NCI-H2081 (cell line): Measurements from ENCODE around the gene MAPRE2.

Experiments
- DNase-seq, 2 experiments: peaks; one replicate each; lab custom pipeline; 2025; lab: John Stamatoyannopoulos, UW

MAPRE2 gene

DNA sequence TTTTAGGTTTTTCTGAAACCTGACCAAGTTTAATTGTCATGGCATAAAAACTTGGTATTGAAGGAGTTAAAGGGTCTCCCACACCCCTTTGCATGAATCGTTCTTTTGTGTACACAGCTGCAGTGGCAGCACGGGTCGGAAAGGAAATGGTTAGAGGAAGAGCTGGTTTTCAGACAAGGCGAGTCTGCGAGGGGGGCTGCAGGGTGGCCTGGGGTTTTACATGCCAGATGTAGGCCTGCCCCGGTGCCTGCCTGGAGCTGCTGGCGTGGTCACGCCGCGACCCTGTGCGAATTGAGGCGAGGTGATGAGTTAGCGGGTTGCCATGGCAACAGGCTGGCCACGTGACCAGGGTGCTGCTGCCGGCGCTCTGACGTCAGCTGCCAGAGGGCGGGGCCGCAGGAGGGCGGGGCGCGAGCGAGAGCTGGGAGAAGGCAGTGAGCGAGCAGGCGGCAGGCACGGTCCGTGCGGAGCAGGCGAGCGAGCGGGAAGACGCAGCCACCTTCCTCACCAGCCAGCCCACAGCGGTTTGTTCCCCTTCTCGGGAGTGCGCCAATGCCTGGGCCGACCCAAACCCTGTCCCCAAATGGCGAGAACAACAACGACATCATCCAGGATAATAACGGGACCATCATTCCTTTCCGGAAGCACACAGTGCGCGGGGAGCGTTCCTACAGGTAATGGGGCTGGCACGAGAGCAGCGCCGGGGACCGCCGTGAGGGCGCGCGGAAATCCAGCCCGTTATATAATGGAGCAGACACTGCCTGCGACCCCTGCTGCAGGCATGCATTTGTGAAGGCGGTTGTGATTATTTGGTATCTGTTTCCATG is at the start of gene MAPRE2:
TSS of gene MAPRE2 (plus strand) at position 426 of the 827 bp plus-strand sequence. CDS start at position 553, 127 bp downstream.
- DNase-seq: peak; percentile 98

DNA sequence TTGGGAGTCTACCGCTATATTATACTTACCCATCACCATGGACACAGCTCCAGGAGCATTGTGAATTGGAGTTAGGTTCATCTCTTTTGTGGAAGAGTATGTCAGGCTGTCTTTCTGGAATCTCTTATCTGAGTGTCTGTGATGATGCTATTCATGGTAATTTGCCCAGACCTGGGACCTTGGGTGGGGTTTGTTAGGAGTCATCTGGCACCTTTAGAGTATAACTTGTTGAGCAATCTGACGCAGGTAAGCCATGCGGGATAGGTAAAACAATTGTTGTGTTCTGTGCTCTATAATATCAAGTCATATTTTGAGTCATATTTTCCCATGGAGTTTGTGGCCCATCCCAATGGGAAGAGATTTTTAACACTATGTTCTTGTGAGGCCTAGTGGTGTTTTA is 49.7 kb upstream of the MAPRE2 start:
- DNase-seq: no peak

DNA sequence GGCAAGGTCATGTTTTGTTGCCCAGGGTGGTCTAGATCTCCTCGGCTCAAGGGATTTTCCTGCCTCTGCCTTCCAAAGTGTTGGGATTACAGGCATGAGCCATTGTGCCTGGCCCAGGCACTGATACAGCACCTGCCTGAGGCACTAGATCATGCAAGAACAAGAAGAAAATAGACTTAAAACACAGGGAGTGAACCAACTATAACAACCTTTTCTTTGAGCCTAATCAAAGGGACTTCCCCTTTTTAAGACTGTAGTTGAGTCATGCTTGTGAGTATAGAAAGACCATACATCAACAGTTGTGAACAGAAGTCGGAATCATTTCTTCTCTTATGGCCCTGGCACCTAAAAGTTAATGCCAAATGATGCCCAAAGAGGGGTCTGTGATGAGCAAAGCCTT is 47.9 kb upstream of the MAPRE2 start:
- DNase-seq: no peak

DNA sequence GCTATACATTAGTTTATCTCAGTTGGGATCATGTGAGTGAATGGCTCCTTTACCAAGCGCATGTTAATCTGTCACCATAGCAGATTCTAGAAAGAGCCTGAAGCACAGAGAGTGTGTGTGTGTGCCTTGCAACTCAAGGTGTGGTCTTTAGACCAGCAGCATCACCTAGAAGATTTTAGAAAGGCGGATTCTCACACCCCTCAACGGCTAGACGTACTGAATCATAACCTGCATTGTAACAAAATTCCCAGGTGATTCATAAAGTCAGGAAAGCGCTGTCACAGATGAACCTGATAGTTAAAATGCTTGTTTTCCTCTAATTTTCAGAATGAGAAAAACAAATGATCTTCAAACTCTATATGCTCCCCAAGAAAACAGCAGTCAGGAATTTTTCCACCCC is 45.5 kb upstream of the MAPRE2 start:
- DNase-seq: no peak

DNA sequence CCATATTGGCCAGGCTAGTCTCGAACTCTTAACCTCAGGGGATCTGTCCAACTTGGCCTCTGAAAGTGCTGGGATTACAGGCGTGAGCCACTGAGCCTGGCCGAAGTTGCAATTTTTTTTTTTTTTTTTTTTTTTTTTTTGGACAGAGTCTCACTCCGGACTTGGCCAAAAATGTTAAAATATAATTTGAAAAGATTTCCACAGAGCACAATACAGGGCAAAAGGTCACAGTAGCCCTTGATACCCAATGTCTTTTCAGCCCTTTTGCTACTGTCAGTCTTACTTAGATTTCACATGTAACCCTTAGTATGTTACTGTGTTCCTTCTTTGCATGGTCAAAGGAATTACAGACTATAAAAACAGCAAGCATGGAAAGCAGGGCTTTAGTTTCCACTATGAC is 42.6 kb upstream of the MAPRE2 start:
- no peak for DNase-seq

DNA sequence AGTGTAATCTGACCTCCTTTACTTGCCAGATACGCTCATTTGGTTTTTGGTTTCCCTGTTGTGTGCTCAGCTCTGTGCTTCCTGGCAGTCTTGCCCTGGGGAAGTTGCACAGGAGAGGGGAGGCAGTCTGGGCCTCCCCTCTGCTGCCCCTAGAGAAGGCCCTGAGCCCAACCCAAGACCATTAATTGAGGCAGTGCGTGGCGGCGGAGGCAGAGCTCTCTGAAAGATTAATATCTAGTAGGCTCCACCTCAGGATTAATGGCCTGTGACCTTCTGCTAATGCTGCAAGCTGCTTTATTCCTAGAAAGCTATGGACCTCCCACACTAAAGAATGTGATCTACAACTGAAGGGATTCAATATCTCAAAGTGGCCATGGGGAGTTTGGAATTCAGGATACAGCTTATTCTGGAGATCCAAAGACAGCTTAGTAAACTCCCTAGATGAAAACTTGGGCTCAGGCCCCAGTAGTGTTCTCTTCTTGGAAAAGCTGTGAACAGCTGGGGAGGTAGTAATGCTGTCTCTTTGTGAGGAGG is 41.4 kb upstream of the MAPRE2 start:
- DNase-seq: no peak

DNA sequence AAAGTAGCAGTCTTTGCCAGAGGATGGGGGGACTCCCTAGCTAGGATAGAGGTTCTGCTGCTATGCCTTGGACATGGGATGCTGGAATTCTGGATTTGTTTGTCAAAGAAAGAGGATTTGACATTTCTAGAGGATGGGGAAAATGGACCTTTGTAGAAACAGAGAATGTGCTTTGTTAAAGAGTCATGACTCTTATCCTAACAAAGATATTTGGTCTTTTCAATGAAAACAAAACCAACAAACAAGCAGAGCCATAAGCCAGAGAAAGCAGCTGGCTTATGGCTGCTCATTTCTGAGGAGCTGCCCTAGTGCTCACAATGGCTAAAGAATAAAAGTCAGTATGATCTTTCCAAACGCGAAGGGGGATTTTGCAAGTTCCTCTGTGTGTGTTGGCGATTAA is 40.8 kb upstream of the MAPRE2 start:
- no peak for DNase-seq

DNA sequence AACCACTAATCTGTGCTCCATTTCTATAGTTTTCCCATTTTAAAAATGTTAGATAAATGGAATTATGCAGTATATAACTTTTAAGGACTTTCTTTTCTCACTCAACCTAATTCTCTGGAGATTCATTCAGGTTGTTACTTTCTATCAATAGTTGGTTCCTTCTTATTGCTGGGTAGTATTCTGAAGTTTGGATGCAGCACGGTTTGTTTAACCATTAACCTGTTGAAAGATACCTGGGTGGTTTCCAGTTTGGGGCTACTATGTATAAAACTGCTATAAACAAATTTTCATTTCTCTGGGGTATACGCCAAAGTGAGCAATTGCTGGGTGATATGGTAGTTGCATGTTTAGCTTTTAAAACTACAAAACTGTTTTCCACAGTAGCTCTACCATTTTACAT is 39.1 kb upstream of the MAPRE2 start:
- DNase-seq: no peak

DNA sequence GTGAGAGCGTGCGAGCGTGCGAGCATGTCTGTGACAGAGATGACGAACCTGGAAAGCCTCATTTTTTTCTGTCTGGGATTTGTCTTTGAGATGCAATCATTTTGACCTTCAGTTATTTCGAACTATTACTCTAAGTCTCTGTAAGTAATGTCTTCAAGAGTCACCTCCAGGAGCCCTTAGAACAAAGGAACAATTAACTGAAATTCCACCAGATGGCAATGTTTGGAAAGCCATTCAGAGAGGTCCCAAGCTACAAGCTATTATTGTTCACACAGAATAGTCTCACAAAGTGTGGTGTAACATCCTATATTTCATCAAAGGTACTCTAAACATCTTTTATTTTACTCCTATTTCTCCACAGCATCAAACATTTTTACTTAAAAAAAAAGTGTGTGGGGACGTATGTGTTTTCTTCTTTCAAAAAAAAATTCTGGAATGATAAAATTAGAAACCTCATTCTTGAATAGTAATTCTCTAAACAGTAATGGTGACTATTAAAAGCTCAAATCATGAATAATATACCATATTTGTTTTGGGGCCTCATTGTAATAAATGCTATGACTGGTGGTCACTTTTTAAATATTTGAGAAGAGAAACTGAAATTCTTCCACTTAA is 35.1 kb upstream of the MAPRE2 start:
- peak; percentile 35 to 60 for DNase-seq

DNA sequence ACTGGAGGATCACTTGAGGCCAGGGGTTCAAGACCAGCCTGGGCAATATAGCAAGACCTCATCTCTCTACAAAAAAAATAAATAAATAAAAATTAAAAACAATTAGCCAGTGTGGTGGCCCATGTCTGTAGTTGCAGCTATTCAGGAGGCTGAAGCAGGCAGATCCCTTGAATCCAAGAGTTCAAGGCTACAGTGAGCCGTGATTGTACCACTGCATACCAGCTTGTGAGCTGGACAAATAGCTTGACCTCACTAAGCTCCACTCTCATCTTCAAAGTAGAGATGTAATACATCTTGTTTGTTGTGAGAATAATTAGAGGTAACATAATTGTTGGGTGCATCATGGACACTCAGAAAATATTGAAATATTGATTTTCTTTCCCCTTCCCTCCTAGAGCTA is 31.1 kb upstream of the MAPRE2 start:
- no peak for DNase-seq

DNA sequence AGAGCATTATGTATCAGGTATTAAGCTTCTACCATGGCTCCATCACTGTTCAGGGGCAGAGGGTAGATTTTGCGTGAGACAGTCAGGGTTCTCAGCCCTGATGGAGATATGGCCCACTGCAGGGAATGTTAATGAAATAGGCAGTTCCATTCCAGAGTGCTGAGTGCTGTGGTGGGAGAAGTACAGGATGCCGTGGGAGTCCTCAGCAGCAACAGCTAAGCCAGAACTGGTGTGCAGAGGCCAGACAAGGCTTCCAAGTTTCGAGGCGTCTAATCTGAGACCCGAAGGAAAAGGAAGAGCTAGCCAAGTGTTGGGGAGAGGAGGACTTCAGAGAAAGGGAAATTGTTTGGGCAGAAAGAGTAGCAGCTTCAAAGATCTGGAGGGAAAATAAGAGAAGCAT is 30.2 kb upstream of the MAPRE2 start:
- no peak for DNase-seq

DNA sequence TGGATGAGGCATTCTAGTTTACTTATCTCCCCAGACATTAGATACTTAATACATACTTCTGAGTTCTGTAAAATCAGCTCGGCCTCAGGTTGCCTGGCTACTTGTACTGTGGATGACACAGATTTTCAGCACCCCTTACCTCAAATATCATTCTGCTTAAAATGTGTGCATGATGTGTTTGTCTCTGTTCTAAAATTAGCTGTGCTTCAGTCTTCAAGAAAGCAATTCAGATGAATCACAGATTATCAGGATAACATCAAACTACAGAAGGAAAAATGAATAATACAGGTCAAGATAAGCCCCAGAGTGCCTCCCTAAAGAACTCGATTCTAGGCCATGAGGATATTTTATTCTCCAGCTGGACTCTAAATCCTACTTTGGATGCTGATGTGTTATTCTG is 21.3 kb upstream of the MAPRE2 start:
- DNase-seq: no peak

DNA sequence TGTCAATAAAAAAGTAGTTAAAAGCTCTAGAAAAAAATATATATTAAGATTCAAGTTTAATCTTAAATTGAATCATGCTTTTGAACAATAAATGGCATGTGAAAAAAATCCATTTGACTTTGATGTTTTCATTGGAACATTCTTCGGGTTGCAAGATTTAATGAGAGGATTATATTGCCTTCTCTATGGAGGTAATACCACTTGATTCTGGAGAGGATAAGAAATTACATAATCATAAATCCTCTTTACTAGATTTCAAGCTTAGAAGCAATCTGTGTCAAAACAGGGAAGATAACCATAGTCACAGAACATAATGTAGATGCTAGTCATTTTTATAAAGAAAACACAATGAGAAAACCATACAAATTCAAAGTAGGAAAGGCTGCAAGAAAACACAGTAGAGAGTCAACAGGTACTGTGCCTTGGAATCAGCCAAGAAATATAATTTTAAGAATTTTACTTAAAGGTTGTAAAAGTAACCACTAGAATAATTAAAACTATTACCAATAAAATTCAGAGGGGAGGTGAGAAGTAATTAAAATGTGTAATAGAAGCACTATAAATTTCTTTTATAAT is 18.7 kb upstream of the MAPRE2 start:
- no peak for DNase-seq

DNA sequence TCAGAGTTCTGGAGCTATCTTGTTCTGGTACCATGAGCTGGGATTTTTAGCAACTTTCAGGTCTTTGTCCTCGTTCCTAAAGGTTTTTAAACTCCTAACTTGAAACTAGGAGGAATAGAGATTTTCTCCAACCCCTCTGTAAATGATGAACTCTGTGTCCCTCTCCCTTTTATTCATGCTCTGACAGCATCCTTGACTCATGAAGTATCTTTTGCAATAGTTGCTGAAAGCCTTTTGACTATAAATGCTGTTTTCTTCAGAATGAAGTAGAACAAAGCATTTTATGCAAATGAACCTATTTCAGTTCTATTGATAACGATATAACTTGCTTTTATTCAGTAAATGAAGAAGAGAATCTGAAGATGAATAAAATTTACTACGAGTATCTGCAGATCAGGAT is 17.0 kb upstream of the MAPRE2 start:
- no peak for DNase-seq

DNA sequence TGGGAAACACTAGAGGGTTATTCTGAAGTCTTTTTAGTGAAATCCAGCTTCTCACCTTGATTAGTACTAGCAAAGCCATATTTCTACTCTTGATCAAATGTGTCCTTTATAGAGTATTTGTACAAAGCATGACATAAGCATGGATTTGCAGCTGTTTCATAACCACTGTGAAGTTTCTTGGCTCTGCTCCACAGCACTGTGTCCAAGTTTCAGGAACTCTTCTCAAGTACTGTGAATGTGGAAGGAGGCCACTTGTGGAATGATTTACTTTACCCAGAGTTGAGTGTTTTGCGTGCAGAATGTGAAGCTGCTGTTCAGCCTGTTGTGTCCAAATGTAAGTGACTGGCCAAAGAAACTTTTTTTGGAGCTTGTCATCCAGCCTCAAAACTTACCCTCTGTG is 16.2 kb upstream of the MAPRE2 start:
- no peak for DNase-seq

DNA sequence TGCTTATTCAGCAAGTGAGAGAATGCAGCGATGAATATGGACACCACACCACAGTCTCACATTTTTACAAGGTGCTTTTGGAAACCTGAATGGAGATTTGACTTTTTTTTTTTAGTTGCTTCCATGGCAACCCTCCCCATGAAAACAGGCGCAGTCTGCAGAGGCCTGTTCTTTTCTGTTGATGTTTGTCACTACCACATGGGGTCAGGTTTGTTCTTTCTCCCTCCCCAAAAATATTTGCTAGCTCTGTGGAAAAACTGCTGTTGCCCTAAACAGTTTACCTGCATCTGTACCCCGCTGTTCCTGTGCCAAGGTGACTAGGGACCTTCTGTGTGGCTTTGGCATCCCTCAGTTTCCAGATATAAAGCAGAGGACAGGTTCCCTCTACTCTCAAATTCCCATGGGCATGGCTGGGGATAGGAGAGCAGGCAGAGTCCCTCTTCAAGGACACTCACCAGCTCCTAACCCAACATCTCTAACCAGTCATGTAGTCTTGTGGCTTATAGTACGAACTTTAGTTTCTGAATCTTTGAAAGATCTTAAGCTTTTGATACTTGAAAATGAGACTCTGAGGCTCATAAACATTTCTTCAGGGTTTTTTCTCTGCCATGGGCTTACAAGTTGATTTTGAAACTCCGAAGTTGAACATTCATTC is 14.7 kb upstream of the MAPRE2 start:
- DNase-seq: peak in 1 of 2 experiments; percentile 46

DNA sequence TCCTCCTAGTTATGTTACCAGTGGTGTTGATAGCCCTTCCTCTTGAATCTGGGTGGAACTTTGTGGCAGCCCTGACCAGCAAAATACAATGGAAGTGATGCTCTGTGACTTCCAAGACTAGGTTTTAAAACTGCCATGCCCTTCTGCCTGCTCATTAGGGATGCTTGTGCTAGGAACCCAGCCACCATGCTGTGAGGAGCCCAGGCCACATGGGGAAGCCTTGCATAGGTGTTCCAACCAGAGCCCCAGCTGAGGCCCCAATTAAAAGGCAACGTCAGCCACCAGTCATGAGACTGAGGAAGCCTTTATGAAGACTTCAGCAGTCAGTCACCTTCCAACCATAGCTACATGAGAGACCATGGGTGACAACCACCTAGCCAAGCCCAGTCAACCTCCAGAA is 14.0 kb upstream of the MAPRE2 start:
- DNase-seq: no peak

DNA sequence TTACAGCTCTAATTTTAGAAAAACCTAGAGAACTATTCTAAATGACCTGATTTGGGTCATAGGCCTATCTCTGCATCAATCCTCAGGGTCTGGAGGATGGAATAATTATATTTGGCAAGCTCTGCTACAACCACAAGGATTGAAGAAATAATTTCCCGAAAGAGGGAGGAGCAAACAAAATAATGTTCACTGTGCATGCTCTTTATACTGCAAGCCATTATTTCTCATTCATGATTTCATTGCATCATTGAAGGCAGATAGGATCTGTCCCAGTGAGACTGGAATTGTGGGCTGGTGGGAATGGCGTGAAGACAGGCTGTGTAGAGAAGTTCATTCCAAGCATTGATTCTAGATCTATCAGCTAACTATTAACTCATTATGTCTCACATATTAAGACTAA is 12.7 kb upstream of the MAPRE2 start:
- no peak for DNase-seq

DNA sequence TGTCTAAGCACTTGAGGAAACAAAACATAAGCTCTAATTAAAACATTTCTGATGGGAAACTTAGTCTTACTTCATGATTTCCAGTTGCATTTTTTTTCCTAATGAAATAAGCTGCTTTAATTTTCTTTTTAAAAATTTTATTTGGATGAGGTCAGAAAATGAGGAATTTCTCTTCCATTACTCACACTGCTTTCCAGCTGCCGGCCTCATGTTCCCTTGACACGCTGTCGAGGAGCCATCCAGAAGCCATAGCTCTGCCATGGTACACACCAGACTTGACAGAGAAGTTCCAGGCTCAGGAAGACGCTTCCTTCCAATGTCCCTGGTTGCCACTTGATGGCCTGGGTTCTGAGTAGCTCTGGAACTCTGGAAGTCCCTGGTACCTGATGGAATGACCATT is 12.1 kb upstream of the MAPRE2 start:
- no peak for DNase-seq

DNA sequence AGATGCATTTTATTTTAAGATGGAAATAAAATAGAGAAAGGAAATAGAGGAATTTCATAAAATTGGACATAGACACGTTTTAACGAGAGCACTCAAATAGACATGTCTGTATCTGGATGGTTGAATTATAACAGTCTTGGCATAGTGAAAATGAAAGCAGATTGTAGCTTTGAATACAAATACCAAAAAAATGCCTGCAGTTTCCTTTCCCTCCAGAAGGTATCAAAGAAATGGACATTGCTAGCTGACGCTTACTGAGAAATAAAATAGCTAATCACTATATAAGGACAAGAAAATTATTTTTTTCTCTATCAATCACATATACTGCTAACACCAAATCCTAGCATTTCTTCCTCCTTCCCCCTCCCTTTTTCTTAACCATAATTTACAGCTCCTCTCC is 11.4 kb upstream of the MAPRE2 start:
- no peak for DNase-seq

DNA sequence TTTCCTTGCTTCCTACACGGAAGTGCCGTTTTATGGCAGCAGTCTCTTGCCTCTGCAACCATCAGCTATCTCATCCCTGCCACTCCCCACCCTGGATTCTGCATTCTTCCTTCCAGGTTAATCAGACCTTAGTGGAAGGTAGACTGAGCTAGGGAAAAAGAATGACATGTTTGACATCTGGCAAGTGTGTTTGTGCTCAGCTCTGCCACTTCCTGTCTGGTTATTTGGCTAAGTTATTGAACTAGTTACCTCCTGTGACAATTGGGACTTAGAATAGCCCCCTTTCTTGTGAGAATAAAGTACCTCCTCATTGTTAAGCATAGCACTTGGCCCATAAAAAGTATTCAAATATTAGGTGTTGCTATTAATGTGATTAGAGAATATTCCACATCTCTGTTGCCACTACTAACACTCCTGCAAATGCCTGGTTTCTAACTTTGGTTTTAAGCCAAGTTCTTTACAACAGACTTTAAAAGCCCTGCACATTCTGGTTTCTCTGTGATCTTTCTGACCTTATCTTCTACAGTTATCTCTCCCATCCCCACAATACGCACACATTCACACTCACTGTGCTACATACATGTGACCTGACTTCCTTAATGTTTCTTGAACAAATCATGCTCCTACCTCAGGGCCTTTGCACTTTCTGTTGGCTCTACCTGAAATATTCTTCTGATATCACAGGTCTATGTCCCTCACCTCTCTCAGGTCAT is 10.8 kb upstream of the MAPRE2 start:
- peak in 1 of 2 experiments; percentile 39 for DNase-seq

DNA sequence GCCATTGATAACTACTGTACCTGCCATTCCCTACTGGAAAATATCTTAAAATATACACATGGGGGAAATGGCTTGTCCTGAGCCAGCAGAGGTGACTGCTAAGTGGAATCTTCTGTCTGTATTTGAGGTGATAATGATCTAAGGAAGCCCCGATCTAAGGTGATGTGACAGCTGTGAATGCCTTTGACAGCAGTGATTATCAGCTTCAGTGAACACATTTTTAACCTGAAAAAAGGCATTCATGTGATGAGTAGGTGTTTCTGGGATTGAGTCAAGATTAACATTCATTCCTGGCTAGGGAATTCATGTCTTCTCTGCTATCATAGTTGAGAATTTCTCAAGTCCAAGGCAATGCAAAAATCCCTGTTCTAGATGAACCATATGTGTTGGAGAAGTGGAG is 9.1 kb upstream of the MAPRE2 start:
- no peak for DNase-seq
